Heart right ventricle (tissue), 16 donors: Measurements from ENCODE around the gene DNAJC15. TPM values are rescaled to one million over a fixed set of nuclear protein-coding genes. Genes with fewer than 3 reads are reported as not detected.
"Not testable (repeated sequence)": the region's sequence is repeated elsewhere in the genome, so short reads cannot be mapped to it uniquely, and the experiment has no call there.

Experiments used
- ATAC-seq, 8 donors: fragments of 200-7000 bp; cut with Tn5 transposase; one replicate each; pipeline ENCODE4 v1.9.1; 2020; ENCODE audit warnings: mild to moderate bottlenecking in 8 of 8, moderate library complexity in 8 of 8, moderate number of reproducible peaks in 1 of 8
- DNase-seq, 2 donors: peaks; one replicate each; pipeline ENCODE4 v3.0.0-alpha.2; 2020
- H3K27ac ChIP-seq, 10 donors: fragments of 200-600 bp; sonication (generic) in 2 of 10; one replicate each; pipeline versions ENCODE4 v1.5.0 to v1.8.0; 2020 to 2022; ENCODE audit warnings: mild to moderate bottlenecking in 3 of 10
- H3K27me3 ChIP-seq, 7 donors: fragments of 200-600 bp; one replicate each; pipeline ENCODE4 v1.8.0; 2021 to 2022; ENCODE audit warnings: mild to moderate bottlenecking in 2 of 7
- H3K36me3 ChIP-seq, 9 donors: fragments of 200-600 bp; sonication (generic) in 1 of 9; one replicate each; pipeline versions ENCODE4 v1.5.0 to v1.8.0; 2020 to 2022; ENCODE audit warnings: mild to moderate bottlenecking in 2 of 9
- H3K4me1 ChIP-seq, 9 donors: fragments of 200-600 bp; sonication (generic) in 1 of 9; one replicate each; pipeline versions ENCODE4 v1.5.0 to v1.8.0; 2020 to 2022; ENCODE audit warnings: mild to moderate bottlenecking in 4 of 9
- H3K4me3 ChIP-seq, 10 donors: fragments of 200-600 bp; sonication (generic) in 2 of 10; one replicate each; pipeline versions ENCODE4 v1.5.0 to v1.8.0; 2020 to 2022; ENCODE audit warnings: mild to moderate bottlenecking in 7 of 10, moderate library complexity in 2 of 10
- H3K9me3 ChIP-seq, 11 donors: fragments of 200-600 bp in 10 of 11; sonication (generic) in 2 of 11; one replicate each; pipeline versions ENCODE4 v1.5.0 to v1.8.0; 2013 to 2022; ENCODE audit warnings: mild to moderate bottlenecking in 2 of 11, control low read depth in 1 of 11, moderate library complexity in 1 of 11
- WGBS, 2 donors: extraction: QIAGEN DNeasy Blood & Tissue Kit; methylation state at CpG; one replicate each; pipeline ENCODE4 v1.1.7; 2013; ENCODE audit warnings: inconsistent platforms in 1 of 2; 5-methylcytosine and 5-hydroxymethylcytosine counted together
- intact Hi-C, 10 donors: fragments of 100-400 bp; cut with DNase I; formaldehyde crosslinking; loops; one replicate each; pipeline versions ENCODE4 v1.11.1 to v1.14.2; 2022
- polyA plus RNA-seq, 2 donors: library from polyadenylated mRNA; stranded (reverse); fragments of 200-250 nt; gene quantifications; one replicate each; pipeline ENCODE4 v1.2.3, GENCODE V29; 2013
- total RNA-seq, 10 donors: library from RNA; stranded (reverse); fragmentation: NEBNext Ultra II Directional in 3 of 10; extraction: Animal tissue kit (Norgen Biotek cat#: 25700) in 3 of 10; gene quantifications; one replicate each; pipeline versions ENCODE4 v1.2.1 to v1.2.4, GENCODE V29; 2021 to 2023
- TF ChIP-seq, protein P1 (sequence below), 9 donors: fragments of 200-600 bp; sonication (generic) in 2 of 9; IDR thresholded peaks; one replicate each; pipeline versions ENCODE4 v1.5.0 to v1.8.0; 2021 to 2022; ENCODE audit warnings: antibody characterized with exemption in 9 of 9, mild to moderate bottlenecking in 5 of 9, moderate library complexity in 1 of 9
- donor health status: Arrhythmogenic right ventricular cardiomyopathy.
- donor health status: ischemic (EF 13 %, LVEDD 7.1; RV severe dilation, severe dysfunction).
- donor health status: healthy with polysubstance abuse.
- donor health status: DM: no; HTN: yes; CAD: no.
- donor health status: DM: no; HTN: no; CAD: no.
- donor health status: ischemic (EF 25% LVEDD 6.9; RV normal size, moderate dysfunction).
- donor health status: ischemic (EF 25% LVEDD 5.7; RV mildly dilated, moderate dysfunction).
- donor health status: healthy.
- donor health status: DM: yes; HTN: yes; CAD: no.
- donor health status: Ischemic cardiomyopathy.
- donor health status: ischemic (EF 35%, LVEDD 5.7; RV mildly dilated, moderate dysfunction).
- donor health status: nonischemic (EF 11% LVEDD 7.7; RV severe dilation, severe dysfunction).
- donor health status: DM: yes; HTN: yes; CAD: no.
- donor health status: PGD.
- donor health status: ischemic (EF 29% LVEDD 5.4; RV normal size, mild dysfunction).
- donor health status: nonischemic (EF 23%, LVEDD 6.1; RV moderate dilation, normal function).

The DNAJC15 gene
- total and polyA plus RNA-seq, 12 donors: 14.4 to 36.7 (median 28.1) TPM

DNA sequence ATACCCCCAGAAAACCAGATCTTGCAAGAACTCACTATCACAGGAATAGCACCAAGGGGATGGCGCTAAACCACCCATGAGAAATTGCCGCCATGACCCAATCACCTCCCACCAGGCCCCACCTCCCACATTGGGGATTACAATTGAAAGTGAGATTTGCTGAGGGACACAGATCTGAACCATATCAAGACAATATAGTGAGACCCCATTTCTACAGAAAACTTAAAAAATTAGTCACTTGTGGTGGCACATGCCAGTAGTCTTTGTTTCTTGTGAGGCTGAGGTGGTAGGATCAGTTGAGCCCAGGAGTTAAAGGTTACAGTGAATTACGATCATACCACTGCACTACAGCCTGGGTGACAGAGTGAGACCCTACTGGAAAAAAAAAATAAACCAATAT lies 9.7 kb downstream of the DNAJC15 start:
- intact Hi-C loops: loop anchor here in 1 of 10 donors (1.0 kb wide), 1 partner anchor 8 kb away; no protein-coding TSS in a partner anchor
- Histone ChIP-seq H3K27ac (no peak overlapping the region), H3K36me3 (peaks cover 0 to 19% (median 0%) of the 10 kb centered on the region in 9 donors), H3K4me3 (no peak overlapping the region), H3K27me3 (no peaks in the 10 kb centered on the region), H3K9me3 (peaks cover 0 to 7% (median 0%) of the 10 kb centered on the region in 11 donors), H3K4me1 (peaks cover 2 to 58% (median 32%) of the 10 kb centered on the region in 9 donors)
- DNase-seq (no peak), ATAC-seq (no peak)
- TF ChIP-seq, protein P1, sequence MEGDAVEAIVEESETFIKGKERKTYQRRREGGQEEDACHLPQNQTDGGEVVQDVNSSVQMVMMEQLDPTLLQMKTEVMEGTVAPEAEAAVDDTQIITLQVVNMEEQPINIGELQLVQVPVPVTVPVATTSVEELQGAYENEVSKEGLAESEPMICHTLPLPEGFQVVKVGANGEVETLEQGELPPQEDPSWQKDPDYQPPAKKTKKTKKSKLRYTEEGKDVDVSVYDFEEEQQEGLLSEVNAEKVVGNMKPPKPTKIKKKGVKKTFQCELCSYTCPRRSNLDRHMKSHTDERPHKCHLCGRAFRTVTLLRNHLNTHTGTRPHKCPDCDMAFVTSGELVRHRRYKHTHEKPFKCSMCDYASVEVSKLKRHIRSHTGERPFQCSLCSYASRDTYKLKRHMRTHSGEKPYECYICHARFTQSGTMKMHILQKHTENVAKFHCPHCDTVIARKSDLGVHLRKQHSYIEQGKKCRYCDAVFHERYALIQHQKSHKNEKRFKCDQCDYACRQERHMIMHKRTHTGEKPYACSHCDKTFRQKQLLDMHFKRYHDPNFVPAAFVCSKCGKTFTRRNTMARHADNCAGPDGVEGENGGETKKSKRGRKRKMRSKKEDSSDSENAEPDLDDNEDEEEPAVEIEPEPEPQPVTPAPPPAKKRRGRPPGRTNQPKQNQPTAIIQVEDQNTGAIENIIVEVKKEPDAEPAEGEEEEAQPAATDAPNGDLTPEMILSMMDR (IDR thresholded peaks at IDR 0.05): no peak
- 98 to 100% methylated on average over 3 of the region's 3 CpGs for WGBS, 2 donors

DNA sequence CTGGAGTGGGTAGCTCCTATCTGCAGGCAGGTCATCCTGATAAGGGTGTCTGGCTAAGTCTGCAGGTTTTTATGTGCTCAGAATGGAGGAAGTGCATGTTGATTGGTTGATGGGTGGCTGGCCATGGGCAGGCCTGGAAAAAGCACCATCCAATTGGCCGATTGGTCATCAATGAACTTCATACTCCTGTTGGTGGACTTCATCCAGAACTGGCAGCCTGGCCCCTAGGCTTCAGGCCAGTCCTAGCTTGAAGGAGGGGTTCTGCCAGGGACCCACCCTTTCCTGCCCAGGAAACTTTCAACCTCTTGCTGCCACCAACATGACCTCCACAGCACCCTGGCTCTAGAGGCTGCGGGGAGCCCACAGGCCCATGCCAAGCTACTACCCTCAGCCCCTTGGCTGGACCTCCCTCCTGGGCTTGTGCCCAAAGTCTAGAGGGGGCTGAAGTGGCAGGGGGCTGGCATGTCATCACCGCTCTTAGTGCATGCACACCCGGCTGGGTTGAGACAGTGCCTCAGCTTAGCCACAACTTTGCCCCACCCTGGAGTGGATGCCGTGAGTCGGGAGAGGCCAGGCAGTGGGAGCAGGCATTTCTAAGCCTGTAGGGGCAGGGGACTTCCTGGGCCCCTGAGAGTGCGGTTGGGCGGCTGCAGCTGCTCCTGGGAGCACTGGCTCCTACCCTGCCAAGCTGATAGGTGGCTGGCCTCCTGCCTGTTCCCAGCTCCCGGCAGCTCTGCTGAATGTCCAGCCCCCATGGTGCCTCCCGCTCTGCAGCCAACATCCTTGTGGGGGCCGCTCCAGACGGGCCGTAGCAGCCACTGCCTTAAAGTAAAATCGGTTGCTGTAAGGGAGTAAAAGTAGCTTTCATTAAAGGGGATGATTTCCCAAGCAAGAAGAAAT lies 13.2 kb downstream of the DNAJC15 start:
- TF ChIP-seq, protein P1 (IDR thresholded peaks at IDR 0.05): no peak
- Histone ChIP-seq H3K4me3 (peak overlapping the region in 6 of 10 donors; percentile 19 to 42 (median 34)), H3K27me3 (no peaks in the 10 kb centered on the region), H3K4me1 (peaks cover 2 to 45% (median 26%) of the 10 kb centered on the region in 9 donors), H3K27ac (peak overlapping the region in 9 of 10 donors; percentile 32 to 83 (median 74)), H3K36me3 (peaks cover 0 to 13% (median 0%) of the 10 kb centered on the region in 9 donors), H3K9me3 (peaks cover 0 to 7% (median 0%) of the 10 kb centered on the region in 11 donors)
- ATAC-seq: peak; percentile 90 to 98 (median 96)
- intact Hi-C loops: no loop called here
- WGBS, 2 donors: 47 to 52% methylated on average over 14 of the region's 14 CpGs
- peak; percentile 74 to 75 for DNase-seq

DNA sequence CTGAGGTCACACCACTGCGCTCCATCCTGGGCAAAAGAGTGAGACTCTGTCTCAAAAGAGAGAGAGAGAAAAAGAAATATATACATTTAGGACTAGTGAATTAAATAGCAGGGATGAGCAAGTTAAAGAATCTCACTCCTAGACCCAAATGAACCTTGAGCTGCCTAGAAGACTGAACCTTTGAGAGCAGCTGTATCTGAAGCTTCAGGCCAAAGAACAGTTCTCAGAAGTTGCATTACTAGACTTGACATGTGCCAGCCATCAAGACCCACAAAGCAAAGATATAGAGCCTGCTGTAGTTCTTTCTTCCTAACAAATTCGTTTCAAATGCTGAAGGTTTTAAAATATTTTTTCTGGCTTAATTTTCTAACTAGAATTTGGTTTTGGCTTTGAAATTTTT lies 16.6 kb downstream of the DNAJC15 start:
- H3K27me3 ChIP-seq: no peaks in the 10 kb centered on the region
- WGBS, 2 donors: 95% methylated on average over 2 of the region's 2 CpGs
- peaks cover 2 to 69% (median 40%) of the 10 kb centered on the region in 9 donors for H3K4me1 ChIP-seq
- DNase-seq: no peak
- H3K27ac ChIP-seq: no peak overlapping the region
- TF ChIP-seq, protein P1 (IDR thresholded peaks at IDR 0.05): no peak
- H3K36me3 ChIP-seq: no peaks in the 10 kb centered on the region
- H3K4me3 ChIP-seq: no peak overlapping the region
- ATAC-seq: no peak
- intact Hi-C loops: no loop called here
- no peaks in the 10 kb centered on the region for H3K9me3 ChIP-seq

DNA sequence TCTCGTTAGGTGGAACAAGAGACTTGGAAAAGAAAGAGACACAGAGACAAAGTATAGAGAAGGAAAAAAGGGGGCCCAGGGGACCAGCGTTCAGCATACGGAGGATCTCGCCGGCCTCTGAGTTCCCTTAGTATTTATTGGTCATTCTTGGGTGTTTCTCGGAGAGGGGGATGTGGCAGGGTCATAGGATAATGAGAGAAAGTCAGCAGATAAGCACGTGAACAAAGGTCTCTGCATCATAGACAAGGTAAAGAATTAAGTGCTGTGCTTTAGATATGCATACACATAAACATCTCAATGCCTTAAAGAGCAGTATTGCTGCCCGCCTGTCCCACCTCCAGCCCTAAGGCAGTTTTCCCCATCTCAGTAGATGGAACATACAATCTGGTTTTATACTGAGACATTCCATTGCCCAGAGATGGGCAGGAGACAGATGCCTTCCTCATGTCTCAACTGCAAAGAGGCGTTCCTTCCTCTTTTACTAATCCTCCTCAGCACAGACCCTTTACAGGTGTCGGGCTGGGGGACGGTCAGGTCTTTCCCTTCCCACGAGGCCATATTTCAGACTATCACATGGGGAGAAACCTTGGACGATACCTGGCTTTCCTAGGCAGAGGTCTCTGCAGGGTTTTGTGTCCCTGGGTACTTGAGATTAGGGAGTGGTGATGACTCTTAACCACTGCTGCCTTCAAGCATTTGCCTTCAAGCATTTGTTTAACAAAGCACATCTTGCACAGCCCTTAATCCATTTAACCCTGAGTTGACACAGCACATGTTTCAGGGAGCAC lies 17.4 kb downstream of the DNAJC15 start:
- peaks cover 2 to 69% (median 41%) of the 10 kb centered on the region in 9 donors for H3K4me1 ChIP-seq
- H3K4me3 ChIP-seq, DNase-seq, H3K36me3 ChIP-seq, intact Hi-C loops, H3K9me3 ChIP-seq, ATAC-seq, H3K27ac ChIP-seq, H3K27me3 ChIP-seq: not testable (repeated sequence)
- WGBS, 2 donors: 87 to 89% methylated on average over 13 of the region's 13 CpGs
